SU-DHL-6 (cell line): ENCODE measurements around the gene LRRK1.

Experiments
- H2AFZ ChIP-seq: fragments of 200-600 bp; sonication (generic); 2 replicates; pipeline ENCODE4 v1.6.1; 2014; ENCODE audit warnings: low read depth, mild to moderate bottlenecking, moderate library complexity, mixed read lengths, antibody characterized with exemption, low read length; ENCODE audit not compliant: severe bottlenecking
- H3F3A ChIP-seq: fragments of 200-600 bp; shearing (Covaris generic); 2 replicates; pipeline ENCODE4 v1.6.0; 2016; ENCODE audit warnings: antibody characterized with exemption, mild to moderate bottlenecking; ENCODE audit not compliant: insufficient read depth
- H3K27ac ChIP-seq: fragments of 200-600 bp; sonication (generic); 2 replicates; pipeline ENCODE4 v1.5.1; 2016; ENCODE audit warnings: low read depth, mild to moderate bottlenecking, low read length, moderate library complexity, mixed read lengths
- H3K27me3 ChIP-seq: fragments of 200-600 bp; sonication (generic), shearing (Covaris generic); 2 replicates; pipeline ENCODE4 v1.6.0; 2014; ENCODE audit warnings: mild to moderate bottlenecking, low read length
- H3K36me3 ChIP-seq: fragments of 200-600 bp; sonication (generic); 2 replicates; pipeline ENCODE4 v1.6.1; 2014; ENCODE audit warnings: mild to moderate bottlenecking, low read length, mixed read lengths
- H3K4me2 ChIP-seq: fragments of 300-600, 200-600 bp; shearing (Covaris generic), sonication (generic); 2 replicates; pipeline ENCODE4 v1.6.0; 2014; ENCODE audit warnings: low read length, low read depth, mild to moderate bottlenecking; ENCODE audit not compliant: poor library complexity, severe bottlenecking
- H3K4me3 ChIP-seq: fragments of 200-600 bp; sonication (generic); 2 replicates; pipeline ENCODE4 v1.5.1; 2014; ENCODE audit warnings: antibody characterized with exemption, low read length, mild to moderate bottlenecking, mixed read lengths; ENCODE audit not compliant: insufficient read depth, poor library complexity, severe bottlenecking
- H3K79me2 ChIP-seq: fragments of 200-600 bp; sonication (generic); 2 replicates; pipeline ENCODE4 v1.6.1; 2014; ENCODE audit warnings: mild to moderate bottlenecking, low read length, moderate library complexity; ENCODE audit not compliant: insufficient read depth
- H3K9ac ChIP-seq: fragments of 200-600 bp; sonication (generic); 2 replicates; pipeline ENCODE4 v1.7.0; 2014; ENCODE audit warnings: mild to moderate bottlenecking, low read length
- H3K9me2 ChIP-seq: fragments of 200-600 bp; sonication (generic); replicated peaks from 2 replicates; pipeline ENCODE4 v1.6.1; 2014; ENCODE audit warnings: low read length; ENCODE audit not compliant: insufficient read depth
- H3K9me3 ChIP-seq: fragments of 200-600 bp; sonication (generic); 2 replicates; pipeline ENCODE4 v1.6.1; 2014; ENCODE audit warnings: low read length, mixed read lengths; ENCODE audit not compliant: insufficient read depth
- H4K20me1 ChIP-seq: fragments of 200-600 bp; sonication (generic); 2 replicates; pipeline ENCODE4 v1.6.1; 2014; ENCODE audit warnings: low read depth, mild to moderate bottlenecking, antibody characterized with exemption, low read length, moderate library complexity, mixed read lengths
- CTCF ChIP-seq: fragments of 200-600 bp; sonication (generic); IDR thresholded peaks from one replicate; pipeline ENCODE4 v1.5.1; 2017; ENCODE audit warnings: antibody characterized with exemption, mild to moderate bottlenecking, low read length, moderate library complexity; ENCODE audit not compliant: insufficient read depth, poor library complexity, severe bottlenecking
- EZH2phosphoT487 ChIP-seq: fragments of 200-600 bp; sonication (generic), shearing (Covaris generic); conservative IDR thresholded peaks from 2 replicates; pipeline ENCODE4 v1.6.1; 2018; ENCODE audit warnings: mild to moderate bottlenecking, antibody characterized with exemption, low read length, moderate library complexity, mixed read lengths

Gene LRRK1

GRCh38 chr15:100920516-100921135 lies 1.5 kb downstream of the LRRK1 start:
- H4K20me1 ChIP-seq: no peaks in the 10 kb centered on the region
- H3K9ac ChIP-seq: peak overlapping the region; percentile 98
- H3K4me2 ChIP-seq: peak overlapping the region; percentile 95
- H3K79me2 ChIP-seq: peaks cover 89% of the 10 kb centered on the region
- no peaks in the 10 kb centered on the region for H3K9me2 ChIP-seq
- no peak overlapping the region for H2AFZ ChIP-seq
- TF ChIP-seq CTCF: no peak
- TF ChIP-seq EZH2phosphoT487: no peak
- peaks cover 57% of the 10 kb centered on the region for H3F3A ChIP-seq
- peaks cover 32% of the 10 kb centered on the region for H3K36me3 ChIP-seq
- H3K4me3 ChIP-seq: peak overlapping the region; percentile 89
- peak overlapping the region; percentile 98 for H3K27ac ChIP-seq
- H3K27me3 ChIP-seq: no peaks in the 10 kb centered on the region
- H3K9me3 ChIP-seq: no peaks in the 10 kb centered on the region

GRCh38 chr15:100922192-100923040 lies 3.3 kb downstream of the LRRK1 start:
- peak overlapping the region; percentile 98 for H3K27ac ChIP-seq
- no peaks in the 10 kb centered on the region for H4K20me1 ChIP-seq
- H3K9me2 ChIP-seq: no peaks in the 10 kb centered on the region
- H3K9ac ChIP-seq: peak overlapping the region; percentile 98
- H3K9me3 ChIP-seq: no peaks in the 10 kb centered on the region
- peak overlapping the region; percentile 95 for H3K4me2 ChIP-seq
- TF ChIP-seq CTCF (no peak), EZH2phosphoT487 (no peak)
- H3K79me2 ChIP-seq: peaks cover 87% of the 10 kb centered on the region
- peak overlapping the region; percentile 89 for H3K4me3 ChIP-seq
- no peak overlapping the region for H2AFZ ChIP-seq
- no peaks in the 10 kb centered on the region for H3K27me3 ChIP-seq
- peaks cover 72% of the 10 kb centered on the region for H3F3A ChIP-seq
- H3K36me3 ChIP-seq: peaks cover 29% of the 10 kb centered on the region

- no peak overlapping the region for H2AFZ ChIP-seq
- H3K27ac ChIP-seq: peak overlapping the region; percentile 98
- no peaks in the 10 kb centered on the region for H3K9me2 ChIP-seq
- H3K27me3 ChIP-seq: no peaks in the 10 kb centered on the region
- peak overlapping the region; percentile 98 for H3K9ac ChIP-seq
- no peaks in the 10 kb centered on the region for H3K9me3 ChIP-seq
- no peak for TF ChIP-seq CTCF
- no peak for TF ChIP-seq EZH2phosphoT487
- H3F3A ChIP-seq: peaks cover 79% of the 10 kb centered on the region
- peak overlapping the region; percentile 95 for H3K4me2 ChIP-seq
- peaks cover 89% of the 10 kb centered on the region for H3K79me2 ChIP-seq
- H3K36me3 ChIP-seq: peaks cover 29% of the 10 kb centered on the region
- H3K4me3 ChIP-seq: peak overlapping the region; percentile 89
- H4K20me1 ChIP-seq: no peaks in the 10 kb centered on the region
Measured at GRCh38 chr15:100923076-100923475, 3.9 kb downstream of the LRRK1 start.
